NCI-H128 (cell line): Measurements from ENCODE around the gene PCDH8.

ENCODE experiments used
- DNase-seq: peaks from one replicate; lab custom pipeline; 2025; ENCODE audit not compliant: unreplicated experiment; lab: John Stamatoyannopoulos, UW

Gene PCDH8

GRCh38 chr13:52851137-52851962 is 2.9 kb upstream of the PCDH8 start:
- DNase-seq: peak; percentile 37

GRCh38 chr13:52850396-52851136 is 2.1 kb upstream of the PCDH8 start:
- DNase-seq: peak; percentile 38

- DNase-seq: no peak
Measured at GRCh38 chr13:52850072-52850395, 1.6 kb upstream of the PCDH8 start.

- peak; percentile 36 for DNase-seq
Measured at GRCh38 chr13:52849291-52850071, 1.0 kb upstream of the PCDH8 start.

GRCh38 chr13:52847682-52848432 is 583 bp downstream of the PCDH8 start:
- no peak for DNase-seq

- no peak for DNase-seq
Measured at GRCh38 chr13:52847322-52847681, 1.1 kb downstream of the PCDH8 start.

- no peak for DNase-seq
Measured at GRCh38 chr13:52846567-52847321, 1.7 kb downstream of the PCDH8 start.

- DNase-seq: no peak
Measured at GRCh38 chr13:52845766-52846566, 2.5 kb downstream of the PCDH8 start.

- no peak for DNase-seq
Measured at GRCh38 chr13:52845334-52845761, 3.1 kb downstream of the PCDH8 start.

- DNase-seq: no peak
Measured at GRCh38 chr13:52844836-52845235, 3.6 kb downstream of the PCDH8 start.

GRCh38 chr13:52842441-52842840 is 6.0 kb downstream of the PCDH8 start:
- no peak for DNase-seq

GRCh38 chr13:52840066-52840465 is 8.4 kb downstream of the PCDH8 start:
- DNase-seq: no peak

- DNase-seq: no peak
Measured at GRCh38 chr13:52838433-52839107, 9.9 kb downstream of the PCDH8 start.

GRCh38 chr13:52837850-52838249 is 10.6 kb downstream of the PCDH8 start:
- no peak for DNase-seq

- no peak for DNase-seq
Measured at GRCh38 chr13:52835071-52835839, 13.2 kb downstream of the PCDH8 start.

- DNase-seq: no peak
Measured at GRCh38 chr13:52833296-52833875, 15.1 kb downstream of the PCDH8 start.

GRCh38 chr13:52832313-52832712 is 16.1 kb downstream of the PCDH8 start:
- peak; percentile 34 for DNase-seq

- DNase-seq: no peak
Measured at GRCh38 chr13:52830946-52831345, 17.5 kb downstream of the PCDH8 start.
